GM06990 (cell line): ENCODE data around the gene MRFAP1L1.

Experiments
- DNase-seq: peaks from one replicate; pipeline ENCODE4 v3.0.0-alpha.2; 2011; ENCODE audit not compliant: insufficient read length; ENCODE audit errors: extremely low read depth
- H3K27me3 ChIP-seq: replicated peaks from 2 replicates; pipeline ENCODE4 v1.6.0; 2011; ENCODE audit warnings: low read length; ENCODE audit not compliant: control insufficient read depth, insufficient read depth
- H3K36me3 ChIP-seq: 2 replicates; pipeline ENCODE4 v1.5.1; 2011; ENCODE audit warnings: low read length; ENCODE audit not compliant: control insufficient read depth, insufficient read depth
- H3K4me3 ChIP-seq: replicated peaks from 2 replicates; pipeline ENCODE4 v1.5.1; 2011; ENCODE audit warnings: low read depth, mild to moderate bottlenecking, control low read depth, low read length
- CTCF ChIP-seq: IDR thresholded peaks from 2 replicates; pipeline ENCODE4 v1.5.1; 2011; ENCODE audit warnings: low read length, control low read depth, mild to moderate bottlenecking, inconsistent platforms; ENCODE audit not compliant: insufficient read depth, poor library complexity, severe bottlenecking

The MRFAP1L1 gene

GRCh38 chr4:6668391-6668790 lies 41.3 kb downstream of the MRFAP1L1 start:
- Histone ChIP-seq H3K4me3 (no peak overlapping the region), H3K27me3 (peaks cover 2% of the 10 kb centered on the region), H3K36me3 (no peaks in the 10 kb centered on the region)
- no peak for DNase-seq
- TF ChIP-seq CTCF = no peak

DNA sequence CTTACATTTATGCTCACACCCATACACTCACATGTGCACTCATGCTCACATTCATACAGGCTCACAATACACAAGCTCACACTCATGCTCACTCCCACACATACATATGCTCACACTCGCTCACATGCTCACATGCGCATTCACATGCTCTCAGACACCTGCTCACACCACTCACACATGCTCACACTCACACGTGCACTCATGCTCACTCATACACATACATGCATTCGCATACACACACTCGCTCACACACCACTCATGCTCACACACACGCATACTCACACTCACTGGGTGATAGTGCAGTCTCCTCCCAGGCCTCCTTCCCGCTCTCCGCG lies 44.4 kb downstream of the MRFAP1L1 start:
- no peak overlapping the region for H3K4me3 ChIP-seq
- no peak for TF ChIP-seq CTCF

DNA sequence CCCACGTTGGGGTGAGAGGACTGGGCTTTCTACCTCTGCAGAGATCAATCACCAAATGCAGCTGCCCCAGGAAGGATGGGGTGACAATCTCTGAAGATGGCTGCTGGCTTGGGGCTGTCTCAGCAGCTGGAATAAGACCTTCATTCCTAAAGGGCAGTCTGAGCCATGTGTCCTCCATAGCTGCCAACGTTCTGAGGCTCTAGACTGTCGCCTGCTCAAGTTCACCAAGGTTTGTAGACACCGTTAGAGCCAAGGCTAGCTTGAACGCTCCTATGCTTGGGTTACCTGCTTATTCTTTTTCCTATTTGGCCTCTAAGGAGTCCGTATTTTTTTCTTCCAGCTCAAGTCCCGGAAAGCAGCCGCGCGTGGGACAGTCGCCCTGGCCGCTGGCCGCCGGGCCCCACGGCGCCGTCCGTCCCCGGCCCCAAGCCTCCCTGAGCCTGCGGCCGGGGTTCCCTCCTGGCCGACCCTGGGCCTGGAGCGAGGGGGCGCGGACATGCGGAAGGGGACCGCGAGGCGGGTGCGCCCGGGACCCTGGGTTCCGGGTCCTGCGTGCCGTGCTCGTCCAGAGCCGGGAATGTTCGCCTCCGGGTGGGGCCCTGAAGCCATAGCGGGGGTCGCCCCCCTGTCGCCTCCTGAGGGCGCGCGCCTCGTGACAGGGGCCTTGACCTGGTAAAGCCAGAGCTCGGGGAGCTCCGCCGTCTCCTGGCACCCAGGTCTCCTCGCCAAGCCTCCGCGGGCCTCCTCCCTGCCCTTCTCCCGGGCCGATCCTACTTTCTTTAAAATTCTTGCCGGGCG lies 45.9 kb downstream of the MRFAP1L1 start:
- H3K4me3 ChIP-seq = no peak overlapping the region
- H3K27me3 ChIP-seq = peaks cover 2% of the 10 kb centered on the region
- no peaks in the 10 kb centered on the region for H3K36me3 ChIP-seq
- no peak for DNase-seq
- no peak for TF ChIP-seq CTCF

More for the DNA sequence above, 44.4 kb downstream of the MRFAP1L1 start:
- DNase-seq = no peak
- peaks cover 2% of the 10 kb centered on the region for H3K27me3 ChIP-seq
- no peaks in the 10 kb centered on the region for H3K36me3 ChIP-seq

DNA sequence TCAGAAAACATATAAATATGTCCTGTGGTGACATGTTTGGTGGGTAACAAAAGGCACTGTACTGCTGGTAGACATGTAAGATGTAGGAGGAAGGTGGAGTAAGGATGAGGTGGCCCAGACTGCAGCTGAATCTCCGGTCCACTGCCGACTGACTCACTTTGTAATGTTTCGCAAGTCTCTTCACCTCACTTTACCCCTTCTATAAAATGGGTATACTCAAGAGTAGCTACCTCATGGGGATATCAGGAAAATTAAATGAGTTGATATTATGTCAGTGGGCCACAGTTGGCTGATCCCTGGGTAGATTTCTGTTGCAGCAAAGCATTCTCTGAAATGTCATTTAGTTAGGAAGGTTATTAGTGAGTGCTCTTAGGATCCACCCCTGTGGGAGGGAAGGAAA lies 47.1 kb downstream of the MRFAP1L1 start:
- peaks cover 2% of the 10 kb centered on the region for H3K27me3 ChIP-seq
- no peak for TF ChIP-seq CTCF
- H3K4me3 ChIP-seq = no peak overlapping the region
- no peaks in the 10 kb centered on the region for H3K36me3 ChIP-seq
- DNase-seq = no peak

DNA sequence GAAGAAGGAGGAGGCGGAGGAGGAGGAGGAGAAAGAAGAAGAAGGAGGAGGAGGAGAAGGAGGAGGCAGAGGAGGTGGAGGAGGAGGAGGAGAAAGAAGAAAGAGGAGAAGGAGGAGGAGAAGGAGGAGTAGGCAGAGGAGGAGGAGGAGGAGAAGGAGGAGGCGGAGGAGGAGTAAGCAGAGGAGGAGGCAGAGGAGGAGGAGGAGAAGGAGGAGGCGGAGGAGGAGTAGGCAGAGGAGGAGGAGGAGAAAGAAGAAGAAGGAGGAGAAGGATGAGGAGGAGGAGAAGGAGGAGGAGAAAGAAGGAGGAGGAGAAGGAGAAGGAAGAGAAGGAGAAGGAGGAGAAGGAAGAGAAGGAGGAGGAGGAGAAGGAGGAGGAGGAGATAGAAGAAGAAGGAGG lies 49.2 kb downstream of the MRFAP1L1 start:
- Histone ChIP-seq H3K4me3 (no peak overlapping the region), H3K36me3 (no peaks in the 10 kb centered on the region), H3K27me3 (peaks cover 2% of the 10 kb centered on the region)
- TF ChIP-seq CTCF = no peak
- DNase-seq = no peak

DNA sequence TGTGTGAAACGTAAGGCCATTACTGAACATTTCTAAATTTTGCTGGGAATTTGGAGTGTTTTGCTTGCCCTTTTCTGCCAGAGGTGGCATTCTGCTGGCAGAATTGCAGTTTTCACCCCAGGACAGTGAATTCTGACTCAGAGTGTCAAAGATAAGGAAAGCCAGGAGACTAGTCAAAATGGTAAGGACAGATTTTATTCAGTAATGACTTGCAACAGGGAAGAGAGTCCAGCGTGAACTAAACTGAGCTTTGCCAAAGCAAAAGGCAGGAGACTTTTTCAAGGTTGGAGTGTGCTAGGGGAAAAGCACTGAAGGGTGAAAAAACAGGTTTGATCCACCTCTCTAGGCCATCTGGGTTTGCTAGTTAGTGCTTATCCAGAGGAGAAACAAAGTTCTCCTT lies 49.8 kb downstream of the MRFAP1L1 start:
- H3K27me3 ChIP-seq = peaks cover 2% of the 10 kb centered on the region
- no peak overlapping the region for H3K4me3 ChIP-seq
- H3K36me3 ChIP-seq = no peaks in the 10 kb centered on the region
- TF ChIP-seq CTCF = no peak
- DNase-seq = no peak
